RWPE1 (cell line): ENCODE data around the gene CYP3A7.
A peak's percentile ranks its signal among the peaks of the same experiment; 100 is the strongest.

ENCODE experiments used
- CTCF ChIA-PET: fragments of 350-600 bp; sonication (Branson Sonifier 250); formaldehyde crosslinking; extraction: SDS; loops from one replicate; lab custom pipeline; 2021; lab: Yijun Ruan, JAX
- POLR2A ChIA-PET: fragments of 400-600 bp; formaldehyde crosslinking; extraction: SDS; loops from one replicate; lab custom pipeline; 2020; ENCODE audit warnings: antibody characterized with exemption; ENCODE audit not compliant: low non-redundant PET; lab: Yijun Ruan, JAX
- DNase-seq: peaks from one replicate; pipeline ENCODE4 v3.0.0; 2012; ENCODE audit warnings: low spot score
- H3K27ac ChIP-seq: fragments of 450-650 bp; 2 replicates; pipeline ENCODE4 v1.5.1; 2017
- TF ChIP-seq, protein P1 (sequence below): fragments of 450-650 bp; conservative IDR thresholded peaks from 2 replicates; pipeline ENCODE4 v1.5.1; 2017; ENCODE audit warnings: low read depth, mild to moderate bottlenecking

CYP3A7 gene

DNA sequence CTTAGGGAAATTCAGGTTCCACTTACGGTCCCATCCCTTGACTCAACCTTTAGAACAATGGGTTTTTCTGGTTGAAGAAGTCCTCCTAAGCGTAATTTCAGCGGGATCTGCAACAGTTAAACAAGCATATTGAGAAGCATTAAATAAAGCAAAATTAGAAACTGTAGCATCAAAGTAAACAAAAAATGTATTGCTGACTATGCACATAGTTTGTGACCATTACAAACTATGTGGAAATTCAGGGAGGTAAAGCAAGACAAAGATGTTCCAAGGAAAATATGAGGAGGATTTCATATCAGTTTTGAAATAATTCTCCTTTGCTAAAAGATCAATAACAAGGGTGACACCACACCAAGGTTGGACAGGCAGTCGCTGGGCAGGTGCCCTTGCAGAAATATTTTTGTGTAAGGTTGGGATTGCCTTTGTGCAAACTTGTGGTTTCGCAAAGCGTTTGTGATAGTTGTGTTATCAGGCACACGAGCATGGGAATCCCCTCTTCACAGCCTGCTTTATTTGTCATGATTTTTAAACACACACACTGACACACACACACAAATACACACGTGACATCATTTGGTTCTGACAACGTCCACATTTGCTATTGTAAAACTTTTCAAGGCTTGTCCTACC lies 49.8 kb downstream of the CYP3A7 start:
- CTCF ChIA-PET = no interaction called here
- POLR2A ChIA-PET = no interaction called here

GRCh38 chr7:99679400-99680191 lies 55.4 kb downstream of the CYP3A7 start, which contains the start of gene CYP3A5:
Gene CYP3A5 (minus strand): TSS chr7:99679996. CDS start chr7:99679896, 100 bp downstream.
- ChIA-PET CTCF (no interaction called here), POLR2A (interaction anchor here (0.6 kb wide), 1 partner anchor 47 kb away, joined by 5 read pairs; no protein-coding TSS in a partner anchor)
- TF ChIP-seq, protein P1, sequence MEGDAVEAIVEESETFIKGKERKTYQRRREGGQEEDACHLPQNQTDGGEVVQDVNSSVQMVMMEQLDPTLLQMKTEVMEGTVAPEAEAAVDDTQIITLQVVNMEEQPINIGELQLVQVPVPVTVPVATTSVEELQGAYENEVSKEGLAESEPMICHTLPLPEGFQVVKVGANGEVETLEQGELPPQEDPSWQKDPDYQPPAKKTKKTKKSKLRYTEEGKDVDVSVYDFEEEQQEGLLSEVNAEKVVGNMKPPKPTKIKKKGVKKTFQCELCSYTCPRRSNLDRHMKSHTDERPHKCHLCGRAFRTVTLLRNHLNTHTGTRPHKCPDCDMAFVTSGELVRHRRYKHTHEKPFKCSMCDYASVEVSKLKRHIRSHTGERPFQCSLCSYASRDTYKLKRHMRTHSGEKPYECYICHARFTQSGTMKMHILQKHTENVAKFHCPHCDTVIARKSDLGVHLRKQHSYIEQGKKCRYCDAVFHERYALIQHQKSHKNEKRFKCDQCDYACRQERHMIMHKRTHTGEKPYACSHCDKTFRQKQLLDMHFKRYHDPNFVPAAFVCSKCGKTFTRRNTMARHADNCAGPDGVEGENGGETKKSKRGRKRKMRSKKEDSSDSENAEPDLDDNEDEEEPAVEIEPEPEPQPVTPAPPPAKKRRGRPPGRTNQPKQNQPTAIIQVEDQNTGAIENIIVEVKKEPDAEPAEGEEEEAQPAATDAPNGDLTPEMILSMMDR = no peak
- DNase-seq = no peak
- H3K27ac ChIP-seq = no peak within 1 kb of the TSS

More for the DNA sequence above, 49.8 kb downstream of the CYP3A7 start:
- TF ChIP-seq, protein P1 = no peak
- no peak overlapping the region for H3K27ac ChIP-seq
- no peak for DNase-seq

- CTCF ChIA-PET = no interaction called here
- POLR2A ChIA-PET = interaction anchor here (0.6 kb wide), 1 partner anchor 46 kb away, joined by 5 read pairs; no protein-coding TSS in a partner anchor
- no peak overlapping the region for H3K27ac ChIP-seq
- TF ChIP-seq, protein P1 = no peak
- DNase-seq = peak; percentile 69
Observed at GRCh38 chr7:99679032-99679399, 56.0 kb downstream of the CYP3A7 start.

DNA sequence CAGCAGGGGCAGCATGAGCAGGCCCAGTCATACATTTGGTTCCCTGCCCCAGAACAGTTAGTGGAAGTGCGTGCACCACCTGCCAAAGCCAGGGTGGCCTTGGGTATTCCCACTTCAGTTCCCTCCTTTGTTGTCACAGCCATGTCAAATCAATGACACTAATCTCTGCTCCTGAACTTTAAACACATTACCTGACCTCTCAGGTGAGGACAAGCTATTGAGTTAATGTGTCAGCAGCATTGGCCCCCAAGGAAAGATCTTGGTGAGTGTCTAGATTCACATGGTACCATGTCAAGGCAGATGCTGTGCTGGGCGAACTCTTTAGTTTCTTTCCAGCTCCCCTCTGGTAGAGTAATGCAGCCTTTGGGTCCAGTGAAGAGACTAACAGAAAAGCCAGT lies 57.3 kb downstream of the CYP3A7 start:
- POLR2A ChIA-PET = no interaction called here
- DNase-seq = no peak
- CTCF ChIA-PET = no interaction called here
- no peak overlapping the region for H3K27ac ChIP-seq
- TF ChIP-seq, protein P1 = no peak

DNA sequence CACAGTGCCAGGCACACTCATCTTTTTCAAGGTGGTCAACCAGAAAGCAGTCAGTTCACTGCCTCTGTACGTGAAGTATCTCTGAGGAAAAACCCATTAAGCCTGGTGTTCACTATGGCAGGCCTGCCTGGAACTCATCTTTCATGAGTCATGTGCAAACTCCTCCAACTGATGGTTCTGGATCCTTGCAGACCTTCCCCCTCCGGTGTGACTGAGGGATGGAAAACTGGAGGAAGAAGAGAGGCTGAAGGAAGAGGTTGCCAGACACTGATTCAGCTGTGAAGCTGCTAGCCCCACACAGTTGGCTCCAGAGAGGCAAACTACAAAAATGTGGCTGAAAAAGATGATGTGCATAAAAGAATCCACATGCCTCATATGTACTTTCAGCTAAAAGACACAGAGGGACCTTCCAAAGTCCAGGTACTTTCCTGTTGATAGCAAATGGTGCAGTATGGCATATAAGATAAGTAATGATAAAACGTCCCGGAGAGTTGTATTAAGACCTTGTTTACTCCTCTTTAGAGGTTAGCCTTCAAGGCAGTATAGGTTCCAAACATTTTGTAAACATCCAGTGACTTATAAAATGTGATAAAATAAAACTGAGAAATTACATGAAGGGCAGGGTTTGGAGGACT lies 57.9 kb downstream of the CYP3A7 start:
- DNase-seq = no peak

More for the DNA sequence above, 57.9 kb downstream of the CYP3A7 start:
- TF ChIP-seq, protein P1 = no peak
- H3K27ac ChIP-seq = no peak overlapping the region
- ChIA-PET POLR2A (no interaction called here), CTCF (no interaction called here)
